Activated T-helper 1 cell treated with anti-CD3 and anti-CD28 coated beads, Interleukin-12 subunit alpha, Interleukin-12 subunit beta, Interleukin-2, Interleukin-4 antibody, amounts not matched to agents 30 ng/mL and 10 ng/mL and 1 ng/mL, durations not matched to agents 14 hours and 24 hours and 36 hours (primary cell): ENCODE data around the gene GKN2. TPM values are rescaled to one million over a fixed set of nuclear protein-coding genes. Genes with fewer than 3 reads are reported as not detected.
"Not testable (repeated sequence)": the region's sequence is repeated elsewhere in the genome, so short reads cannot be mapped to it uniquely, and the experiment has no call there.

ENCODE experiments used
- DNase-seq: peaks from one replicate; pipeline ENCODE4 v3.0.0; 2021; ENCODE audit warnings: low spot score
- H3K27ac Mint-ChIP-seq: one replicate; pipeline ENCODE4 v1.8.0; 2021; ENCODE audit warnings: mild to moderate bottlenecking, mixed read lengths
- H3K27me3 Mint-ChIP-seq: one replicate; pipeline ENCODE4 v1.8.0; 2022; ENCODE audit warnings: mild to moderate bottlenecking, moderate library complexity, mixed read lengths; ENCODE audit not compliant: insufficient read depth
- H3K36me3 Mint-ChIP-seq: one replicate; pipeline ENCODE4 v1.8.0; 2021; ENCODE audit warnings: low read depth, mixed read lengths
- H3K4me1 Mint-ChIP-seq: one replicate; pipeline ENCODE4 v1.8.0; 2021; ENCODE audit warnings: low read depth, mixed read lengths
- H3K4me3 Mint-ChIP-seq: one replicate; pipeline ENCODE4 v1.8.0; 2021; ENCODE audit warnings: mild to moderate bottlenecking, moderate library complexity, mixed read lengths
- H3K9me3 Mint-ChIP-seq: one replicate; pipeline ENCODE4 v1.8.0; 2021; ENCODE audit warnings: mixed read lengths
- intact Hi-C: fragments of 100-400 bp; cut with micrococcal nuclease; formaldehyde crosslinking; loops from one replicate; pipeline ENCODE4 v1.15.1; 2024
- total RNA-seq: library from RNA; stranded (reverse); gene quantifications from 2 replicates; pipeline ENCODE4 v1.2.3, GENCODE V29; 2022

The GKN2 gene
- total RNA-seq, 1 donor from 2014 or later, result not detected

GRCh38 chr2:68974946-68975665, 22.4 kb upstream of the GKN2 start:
- no peaks in the 10 kb centered on the region for H3K36me3 Mint-ChIP-seq
- H3K27me3 Mint-ChIP-seq, result peaks cover 27% of the 10 kb centered on the region
- intact Hi-C loops, result no loop called here
- no peak overlapping the region for H3K4me3 Mint-ChIP-seq
- H3K4me1 Mint-ChIP-seq, result no peaks in the 10 kb centered on the region
- H3K9me3 Mint-ChIP-seq, result no peaks in the 10 kb centered on the region
- no peak overlapping the region for H3K27ac Mint-ChIP-seq
- no peak for DNase-seq

GRCh38 chr2:68974251-68974650, 21.6 kb upstream of the GKN2 start, which contains the start of gene GKN1:
TSS of gene GKN1 (plus strand) at chr2:68974636. CDS start at chr2:68974678, 42 bp downstream.
- DNase-seq, result no peak
- no peak within 1 kb of the TSS for H3K4me3 Mint-ChIP-seq
- no peak within 1 kb of the TSS for H3K27ac Mint-ChIP-seq
- H3K36me3 Mint-ChIP-seq, result no peaks in the 10 kb centered on the region
- no peaks in the 10 kb centered on the region for H3K4me1 Mint-ChIP-seq
- intact Hi-C loops, result no loop called here
- H3K27me3 Mint-ChIP-seq, result peaks cover 20% of the 10 kb centered on the region
- H3K9me3 Mint-ChIP-seq, result no peaks in the 10 kb centered on the region

- Mint-ChIP-seq H3K4me3 (no peak overlapping the region), H3K4me1 (no peaks in the 10 kb centered on the region), H3K27me3 (peaks cover 16% of the 10 kb centered on the region), H3K27ac (no peak overlapping the region), H3K36me3 (no peaks in the 10 kb centered on the region), H3K9me3 (no peaks in the 10 kb centered on the region)
- intact Hi-C loops, result no loop called here
- DNase-seq, result no peak
Measured at GRCh38 chr2:68971591-68972231, 19.0 kb upstream of the GKN2 start.

- Mint-ChIP-seq H3K36me3 (no peaks in the 10 kb centered on the region), H3K9me3 (no peaks in the 10 kb centered on the region), H3K27ac (no peak overlapping the region), H3K4me3 (no peak overlapping the region), H3K27me3 (peaks cover 18% of the 10 kb centered on the region), H3K4me1 (no peaks in the 10 kb centered on the region)
- DNase-seq, result no peak
- intact Hi-C loops, result no loop called here
Measured at GRCh38 chr2:68970566-68971265, 18.0 kb upstream of the GKN2 start.

GRCh38 chr2:68969736-68970490, 17.2 kb upstream of the GKN2 start:
- Mint-ChIP-seq H3K4me1 (no peaks in the 10 kb centered on the region), H3K27me3 (peaks cover 18% of the 10 kb centered on the region), H3K9me3 (no peaks in the 10 kb centered on the region), H3K36me3 (no peaks in the 10 kb centered on the region), H3K4me3 (no peak overlapping the region), H3K27ac (no peak overlapping the region)
- intact Hi-C loops, result no loop called here
- DNase-seq, result no peak

- Mint-ChIP-seq H3K27ac (no peak overlapping the region), H3K27me3 (peaks cover 23% of the 10 kb centered on the region), H3K4me1 (no peaks in the 10 kb centered on the region), H3K36me3 (no peaks in the 10 kb centered on the region), H3K4me3 (no peak overlapping the region), H3K9me3 (no peaks in the 10 kb centered on the region)
- intact Hi-C loops, result no loop called here
- DNase-seq, result no peak
Measured at GRCh38 chr2:68968221-68968620, 15.5 kb upstream of the GKN2 start.

GRCh38 chr2:68964282-68964681, 11.6 kb upstream of the GKN2 start:
- H3K9me3 Mint-ChIP-seq, result no peaks in the 10 kb centered on the region
- peaks cover 32% of the 10 kb centered on the region for H3K27me3 Mint-ChIP-seq
- H3K4me1 Mint-ChIP-seq, result no peaks in the 10 kb centered on the region
- no peak overlapping the region for H3K27ac Mint-ChIP-seq
- no peak overlapping the region for H3K4me3 Mint-ChIP-seq
- intact Hi-C loops, result no loop called here
- H3K36me3 Mint-ChIP-seq, result no peaks in the 10 kb centered on the region
- no peak for DNase-seq

GRCh38 chr2:68961380-68961779, 8.7 kb upstream of the GKN2 start:
- Mint-ChIP-seq H3K27ac (no peak overlapping the region), H3K36me3 (no peaks in the 10 kb centered on the region), H3K4me1 (no peaks in the 10 kb centered on the region), H3K27me3 (peaks cover 34% of the 10 kb centered on the region), H3K4me3 (no peak overlapping the region), H3K9me3 (no peaks in the 10 kb centered on the region)
- no peak for DNase-seq
- intact Hi-C loops, result no loop called here

- H3K27me3 Mint-ChIP-seq, result peaks cover 33% of the 10 kb centered on the region
- intact Hi-C loops, result no loop called here
- H3K4me3 Mint-ChIP-seq, result no peak overlapping the region
- no peaks in the 10 kb centered on the region for H3K4me1 Mint-ChIP-seq
- H3K27ac Mint-ChIP-seq, result no peak overlapping the region
- peaks cover 4% of the 10 kb centered on the region for H3K9me3 Mint-ChIP-seq
- DNase-seq, result no peak
- H3K36me3 Mint-ChIP-seq, result no peaks in the 10 kb centered on the region
Measured at GRCh38 chr2:68959001-68959400, 6.3 kb upstream of the GKN2 start.

- H3K4me3 Mint-ChIP-seq, DNase-seq, H3K4me1 Mint-ChIP-seq, H3K27ac Mint-ChIP-seq, H3K9me3 Mint-ChIP-seq, H3K36me3 Mint-ChIP-seq, intact Hi-C loops: not testable (repeated sequence)
- H3K27me3 Mint-ChIP-seq, result peaks cover 29% of the 10 kb centered on the region
Measured at GRCh38 chr2:68955432-68955831, 2.7 kb upstream of the GKN2 start.

GRCh38 chr2:68951899-68952298, 794 bp downstream of the GKN2 start:
- H3K36me3 Mint-ChIP-seq, result no peaks in the 10 kb centered on the region
- intact Hi-C loops, result no loop called here
- H3K4me3 Mint-ChIP-seq, result no peak overlapping the region
- H3K27ac Mint-ChIP-seq, result no peak overlapping the region
- DNase-seq, result no peak
- H3K9me3 Mint-ChIP-seq, result peaks cover 4% of the 10 kb centered on the region
- H3K27me3 Mint-ChIP-seq, result peaks cover 33% of the 10 kb centered on the region
- no peaks in the 10 kb centered on the region for H3K4me1 Mint-ChIP-seq

- Mint-ChIP-seq H3K4me3 (no peak overlapping the region), H3K4me1 (no peaks in the 10 kb centered on the region), H3K36me3 (no peaks in the 10 kb centered on the region), H3K27ac (no peak overlapping the region), H3K27me3 (peaks cover 29% of the 10 kb centered on the region), H3K9me3 (no peaks in the 10 kb centered on the region)
- intact Hi-C loops, result no loop called here
- DNase-seq, result no peak
Measured at GRCh38 chr2:68948710-68949109, 4.0 kb downstream of the GKN2 start.

GRCh38 chr2:68946117-68946516, 6.6 kb downstream of the GKN2 start:
- H3K9me3 Mint-ChIP-seq, result no peaks in the 10 kb centered on the region
- H3K4me3 Mint-ChIP-seq, result no peak overlapping the region
- no peaks in the 10 kb centered on the region for H3K36me3 Mint-ChIP-seq
- intact Hi-C loops, result no loop called here
- no peak for DNase-seq
- H3K27me3 Mint-ChIP-seq, result peaks cover 37% of the 10 kb centered on the region
- H3K4me1 Mint-ChIP-seq, result peaks cover 5% of the 10 kb centered on the region
- H3K27ac Mint-ChIP-seq, result no peak overlapping the region
